Ovary (tissue), 9 donors: ENCODE results near the gene TRAK2. TPM values are rescaled to one million over a fixed set of nuclear protein-coding genes. Genes with fewer than 3 reads are reported as not detected.
A peak's percentile ranks its signal among the peaks of the same experiment; 100 is the strongest.
"Not testable (repeated sequence)": the region's sequence is repeated elsewhere in the genome, so short reads cannot be mapped to it uniquely, and the experiment has no call there.

Experiments used
- DNase-seq, 5 donors: peaks; one replicate each; pipeline ENCODE4 v3.0.0-alpha.2; 2019 to 2020
- H3K27ac ChIP-seq, 2 donors: fragments of 200-600 bp; one replicate each; pipeline versions ENCODE4 v1.5.1 to v1.8.0; 2019 to 2022
- H3K27me3 ChIP-seq: fragments of 200-600 bp; one replicate; pipeline ENCODE4 v1.8.0; 2022
- H3K36me3 ChIP-seq: fragments of 200-600 bp; sonication (generic); one replicate; pipeline ENCODE4 v1.5.1; 2019
- H3K4me1 ChIP-seq: one replicate; pipeline ENCODE4 v1.8.1; 2013; ENCODE audit warnings: mild to moderate bottlenecking, moderate library complexity; ENCODE audit not compliant: insufficient read depth
- H3K4me3 ChIP-seq: fragments of 200-600 bp; sonication (generic); one replicate; pipeline ENCODE4 v1.5.1; 2017
- H3K9me3 ChIP-seq, 2 donors: fragments of 200-600 bp in 1 of 2; sonication (generic) in 1 of 2; one replicate each; pipeline versions ENCODE4 v1.5.1 to v1.8.1; 2013 to 2019; ENCODE audit warnings: mild to moderate bottlenecking in 1 of 2, moderate library complexity in 1 of 2
- EP300 ChIP-seq: sonication (generic); formaldehyde crosslinking; IDR thresholded peaks from one replicate; pipeline ENCODE4 v1.6.1; 2017; ENCODE audit warnings: antibody characterized with exemption
- POLR2A ChIP-seq: fragments of 450-650 bp; IDR thresholded peaks from one replicate; pipeline ENCODE4 v1.6.1; 2017; ENCODE audit warnings: antibody characterized with exemption, mild to moderate bottlenecking, moderate library complexity
- WGBS, 3 donors: extraction: QIAGEN DNeasy Blood & Tissue Kit in 1 of 3; methylation state at CpG; one replicate each; pipeline versions ENCODE4 v1.1.5 to v1.1.7; 2013 to 2017; 5-methylcytosine and 5-hydroxymethylcytosine counted together
- intact Hi-C, 4 donors: fragments of 100-400 bp; cut with DNase I; formaldehyde crosslinking; loops; one replicate each; pipeline versions ENCODE4 v1.11.0 to v1.15.1; 2022 to 2023
- polyA plus RNA-seq, 2 donors: library from polyadenylated mRNA; stranded (reverse); fragments of 200-250 nt in 1 of 2; fragments of 350-450 nt in 1 of 2; fragmentation: Illumina TruSeq in 1 of 2; extraction: RNeasy Lipid Tissue Mini Kit (QIAGEN cat#74804) in 1 of 2; gene quantifications; one replicate each; pipeline ENCODE4 v1.2.3, GENCODE V29; 2013 to 2014
- total RNA-seq, 7 donors: library from RNA; depleted of rRNA in 2 of 7; stranded (reverse); fragments of >200 nt in 2 of 7; fragmentation: NEBNext Ultra II Directional in 3 of 7; extraction: Animal tissue kit (Norgen Biotek cat#: 25700) in 3 of 7; gene quantifications; one replicate each; pipeline versions ENCODE4 v1.1.0 to v1.2.4, GENCODE V29; 2016 to 2023
- TF ChIP-seq, protein P1 (sequence below), 3 donors: fragments of 450-650 bp in 2 of 3; fragments of 200-600 bp in 1 of 3; IDR thresholded peaks; one replicate each; pipeline versions ENCODE4 v1.5.1 to v1.8.0; 2016 to 2022; ENCODE audit warnings: antibody characterized with exemption in 3 of 3, mild to moderate bottlenecking in 1 of 3
- donor health status: DM: no; HTN: no; CAD: no; lungs with moderate emphysema.
- donor health status: DM: no; HTN: no; CAD: no.
- donor health status: Bipolar disorder and iron deficiency.
- donor health status: DM: yes; HTN: yes; CAD: no.
- donor health status: DM: no; HTN: no; CAD: no.
- donor health status: DM: yes; HTN: yes; CAD: no.

Gene TRAK2
- total and polyA plus RNA-seq, 9 donors = 8.3 to 33.7 (median 20.2) TPM

DNA sequence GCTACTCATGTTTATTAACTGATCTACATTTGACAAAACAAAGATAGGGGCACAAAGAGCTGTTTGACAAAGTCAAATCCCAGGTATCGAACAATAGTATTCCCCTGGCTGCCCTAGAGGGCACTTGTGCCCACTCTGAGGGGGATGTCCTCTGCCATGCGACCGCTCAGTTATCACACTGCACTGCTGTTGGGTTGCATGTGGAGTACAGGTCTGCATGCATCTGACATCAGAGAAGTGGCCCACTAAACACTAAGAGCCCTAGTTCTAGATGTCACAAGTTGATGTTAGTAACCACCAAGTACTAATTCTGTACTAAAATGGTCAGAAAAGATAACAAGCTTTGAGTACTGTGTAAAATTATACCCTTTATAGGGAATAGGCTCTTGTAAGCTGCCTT, 74.0 kb downstream of the TRAK2 start:
- no peak overlapping the region for H3K27ac ChIP-seq
- 92 to 94% (median 94%) methylated on average over 3 of the region's 3 CpGs for WGBS, 3 donors
- H3K4me3 ChIP-seq = no peak overlapping the region
- TF ChIP-seq POLR2A (no peak), EP300 (no peak)
- TF ChIP-seq, protein P1, sequence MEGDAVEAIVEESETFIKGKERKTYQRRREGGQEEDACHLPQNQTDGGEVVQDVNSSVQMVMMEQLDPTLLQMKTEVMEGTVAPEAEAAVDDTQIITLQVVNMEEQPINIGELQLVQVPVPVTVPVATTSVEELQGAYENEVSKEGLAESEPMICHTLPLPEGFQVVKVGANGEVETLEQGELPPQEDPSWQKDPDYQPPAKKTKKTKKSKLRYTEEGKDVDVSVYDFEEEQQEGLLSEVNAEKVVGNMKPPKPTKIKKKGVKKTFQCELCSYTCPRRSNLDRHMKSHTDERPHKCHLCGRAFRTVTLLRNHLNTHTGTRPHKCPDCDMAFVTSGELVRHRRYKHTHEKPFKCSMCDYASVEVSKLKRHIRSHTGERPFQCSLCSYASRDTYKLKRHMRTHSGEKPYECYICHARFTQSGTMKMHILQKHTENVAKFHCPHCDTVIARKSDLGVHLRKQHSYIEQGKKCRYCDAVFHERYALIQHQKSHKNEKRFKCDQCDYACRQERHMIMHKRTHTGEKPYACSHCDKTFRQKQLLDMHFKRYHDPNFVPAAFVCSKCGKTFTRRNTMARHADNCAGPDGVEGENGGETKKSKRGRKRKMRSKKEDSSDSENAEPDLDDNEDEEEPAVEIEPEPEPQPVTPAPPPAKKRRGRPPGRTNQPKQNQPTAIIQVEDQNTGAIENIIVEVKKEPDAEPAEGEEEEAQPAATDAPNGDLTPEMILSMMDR (IDR thresholded peaks at IDR 0.05) = no peak
- H3K9me3 ChIP-seq = no peaks in the 10 kb centered on the region
- H3K4me1 ChIP-seq = no peaks in the 10 kb centered on the region
- no peak for DNase-seq
- no peaks in the 10 kb centered on the region for H3K36me3 ChIP-seq
- H3K27me3 ChIP-seq = no peaks in the 10 kb centered on the region
- intact Hi-C loops = no loop called here

DNA sequence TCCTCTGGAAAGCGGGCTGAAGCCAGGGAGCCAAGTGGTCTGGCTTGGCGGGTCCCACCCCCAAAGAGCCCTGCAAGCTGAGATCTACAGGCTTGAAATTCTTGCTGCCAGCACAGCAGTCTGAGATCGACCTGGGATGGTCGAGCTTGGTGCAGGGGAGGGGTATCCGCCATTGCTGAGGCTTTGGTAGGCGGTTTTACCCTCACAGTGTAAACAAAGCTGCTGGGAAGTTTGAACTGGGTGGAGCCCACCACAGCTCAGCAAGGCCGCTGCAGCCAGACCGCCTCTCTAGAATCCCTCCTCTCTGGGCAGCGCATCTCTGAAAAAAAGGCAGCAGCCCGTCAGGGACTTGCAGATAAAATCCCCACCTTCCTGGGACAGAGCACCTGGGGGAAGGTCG, 81.5 kb downstream of the TRAK2 start:
- Histone ChIP-seq H3K4me1 (no peaks in the 10 kb centered on the region), H3K36me3 (no peaks in the 10 kb centered on the region), H3K27me3 (no peaks in the 10 kb centered on the region), H3K27ac (no peak overlapping the region), H3K9me3 (no peaks in the 10 kb centered on the region), H3K4me3 (no peak overlapping the region)
- TF ChIP-seq EP300 = no peak
- no peak for TF ChIP-seq POLR2A
- TF ChIP-seq, protein P1 (IDR thresholded peaks at IDR 0.05) = no peak
- WGBS, 3 donors = 85 to 93% (median 88%) methylated on average over 10 to 11 of the region's 11 CpGs
- DNase-seq = no peak
- intact Hi-C loops = no loop called here

DNA sequence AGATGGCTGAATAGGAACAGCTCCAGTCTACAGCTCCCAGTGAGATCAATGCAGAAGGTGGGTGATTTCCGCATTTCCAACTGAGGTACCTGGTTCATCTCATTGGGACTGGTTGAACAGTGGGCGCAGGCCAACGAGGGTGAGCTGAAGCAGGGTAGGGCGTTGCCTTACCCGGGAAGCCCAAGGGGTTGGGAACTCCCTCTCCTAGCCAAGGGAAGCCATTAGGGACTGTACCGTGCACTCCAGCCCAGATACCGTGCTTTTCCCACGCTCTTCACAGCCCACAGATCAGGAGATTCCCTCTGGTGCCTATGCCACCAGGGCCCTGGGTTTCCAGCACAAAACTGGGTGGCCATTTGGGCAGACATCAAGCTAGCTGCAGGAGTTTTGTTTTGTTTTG, 81.9 kb downstream of the TRAK2 start:
- H3K4me3 ChIP-seq, H3K27me3 ChIP-seq, H3K4me1 ChIP-seq, DNase-seq, H3K27ac ChIP-seq, H3K36me3 ChIP-seq, H3K9me3 ChIP-seq, intact Hi-C loops: not testable (repeated sequence)
- 90 to 98% (median 95%) methylated on average over 8 of the region's 8 CpGs for WGBS, 3 donors

DNA sequence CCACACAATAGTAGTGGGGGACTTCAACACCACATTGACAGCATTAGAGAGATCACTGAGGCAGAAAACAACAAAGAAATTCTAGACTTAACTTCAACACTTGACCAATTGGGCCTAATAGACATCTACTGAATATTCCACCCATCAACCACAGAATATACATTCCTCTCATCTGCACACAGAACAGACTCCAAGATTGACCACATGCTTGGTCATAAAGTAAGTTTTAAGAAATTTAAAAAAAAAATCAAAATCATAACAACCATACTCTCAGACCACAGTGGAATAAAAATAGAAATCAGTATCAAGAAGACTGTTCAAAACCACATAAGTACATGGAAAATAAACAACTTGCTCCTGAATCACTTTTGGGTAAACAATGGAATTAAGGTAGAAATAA, 85.1 kb downstream of the TRAK2 start:
- TF ChIP-seq, protein P1 (IDR thresholded peaks at IDR 0.05) = no peak
- TF ChIP-seq POLR2A = no peak
- TF ChIP-seq EP300 = no peak
- intact Hi-C loops = no loop called here

DNA sequence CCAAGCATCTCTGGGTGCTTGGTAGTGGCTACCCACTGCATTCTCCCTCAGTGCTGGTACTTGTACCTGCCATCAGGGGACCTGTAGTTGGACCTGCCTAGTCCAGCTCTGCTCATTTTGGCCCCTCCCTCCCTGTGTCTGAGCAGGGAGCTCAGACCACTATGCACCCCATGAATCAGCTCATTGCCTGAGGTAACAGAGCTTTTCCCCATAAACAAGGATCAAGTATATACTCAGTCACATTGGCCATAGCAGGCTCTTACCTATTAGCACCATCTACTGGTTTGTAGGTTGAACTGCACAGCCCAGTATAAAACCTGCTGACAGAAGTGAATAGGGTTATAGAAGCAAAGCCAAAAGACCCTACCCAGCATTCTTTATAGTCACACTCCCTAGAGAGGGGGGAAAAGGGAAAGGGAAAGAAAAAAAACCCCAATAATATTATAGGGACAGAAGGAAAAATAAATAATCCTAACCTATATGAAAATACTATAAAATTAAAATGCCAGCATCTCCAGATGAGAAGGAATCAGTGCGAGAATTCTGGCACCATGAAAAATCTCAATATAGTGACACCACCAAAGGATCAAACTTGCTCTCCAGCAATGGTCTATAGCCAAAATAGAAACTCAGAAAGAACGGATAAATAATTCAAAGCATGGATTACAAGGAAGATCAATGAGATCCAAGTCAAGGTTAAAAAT, 87.2 kb downstream of the TRAK2 start:
- H3K9me3 ChIP-seq = no peaks in the 10 kb centered on the region
- DNase-seq = no peak
- TF ChIP-seq, protein P1 (IDR thresholded peaks at IDR 0.05) = peak; percentile 14 to 49 (median 16)
- no peak for TF ChIP-seq POLR2A
- H3K36me3 ChIP-seq = no peaks in the 10 kb centered on the region
- H3K4me3 ChIP-seq = no peak overlapping the region
- H3K4me1 ChIP-seq = no peaks in the 10 kb centered on the region
- H3K27me3 ChIP-seq = no peaks in the 10 kb centered on the region
- H3K27ac ChIP-seq = no peak overlapping the region
- intact Hi-C loops = no loop called here
- WGBS, 3 donors = 83 to 88% (median 86%) methylated on average over 2 of the region's 2 CpGs

More for the DNA sequence above, 85.1 kb downstream of the TRAK2 start:
- Histone ChIP-seq H3K27ac (no peak overlapping the region), H3K27me3 (no peaks in the 10 kb centered on the region), H3K4me3 (no peak overlapping the region), H3K36me3 (no peaks in the 10 kb centered on the region), H3K9me3 (no peaks in the 10 kb centered on the region), H3K4me1 (no peaks in the 10 kb centered on the region)
- no peak for DNase-seq
